Stimulated activated memory B cell treated with anti-CD40 and anti-IgM and Interleukin-4, amounts not matched to agents 10 μg/mL and 1 μg/mL and 100 μg/mL, for 72 hours (primary cell): ENCODE data around the gene SLC4A8.

Experiments used
- ATAC-seq: fragments of 150-1000 bp; cut with Tn5 transposase; 2 replicates; pipeline ENCODE4 v1.10.0; 2021
- H3K27ac Mint-ChIP-seq: one replicate; pipeline ENCODE4 v1.8.0; 2022; ENCODE audit warnings: mild to moderate bottlenecking, mixed read lengths
- H3K27me3 Mint-ChIP-seq: one replicate; pipeline ENCODE4 v1.8.0; 2022; ENCODE audit warnings: mixed read lengths
- H3K36me3 Mint-ChIP-seq: one replicate; pipeline ENCODE4 v1.8.0; 2022; ENCODE audit warnings: mixed read lengths
- H3K4me1 Mint-ChIP-seq: one replicate; pipeline ENCODE4 v1.8.0; 2022; ENCODE audit warnings: mixed read lengths
- H3K4me3 Mint-ChIP-seq: one replicate; pipeline ENCODE4 v1.8.0; 2022; ENCODE audit warnings: mild to moderate bottlenecking, moderate library complexity, mixed read lengths
- H3K9me3 Mint-ChIP-seq: one replicate; pipeline ENCODE4 v1.8.0; 2022; ENCODE audit warnings: mixed read lengths

Gene SLC4A8

GRCh38 chr12:51406290-51406689 is 18.3 kb upstream of the SLC4A8 start:
- no peaks in the 10 kb centered on the region for H3K9me3 Mint-ChIP-seq
- no peak for ATAC-seq
- H3K27ac Mint-ChIP-seq, result no peak overlapping the region
- no peaks in the 10 kb centered on the region for H3K36me3 Mint-ChIP-seq
- no peaks in the 10 kb centered on the region for H3K27me3 Mint-ChIP-seq
- H3K4me1 Mint-ChIP-seq, result no peaks in the 10 kb centered on the region
- H3K4me3 Mint-ChIP-seq, result no peak overlapping the region

GRCh38 chr12:51406859-51407258 is 17.8 kb upstream of the SLC4A8 start:
- Mint-ChIP-seq H3K36me3 (no peaks in the 10 kb centered on the region), H3K4me1 (no peaks in the 10 kb centered on the region), H3K9me3 (no peaks in the 10 kb centered on the region), H3K27ac (no peak overlapping the region), H3K27me3 (no peaks in the 10 kb centered on the region), H3K4me3 (no peak overlapping the region)
- ATAC-seq, result no peak

- Mint-ChIP-seq H3K36me3 (no peaks in the 10 kb centered on the region), H3K4me3 (no peak overlapping the region), H3K27ac (no peak overlapping the region), H3K27me3 (no peaks in the 10 kb centered on the region), H3K4me1 (no peaks in the 10 kb centered on the region), H3K9me3 (no peaks in the 10 kb centered on the region)
- ATAC-seq, result no peak
These were observed 17.0 kb upstream of the SLC4A8 start for GRCh38 chr12:51407604-51408003.

GRCh38 chr12:51409846-51410245 is 14.8 kb upstream of the SLC4A8 start:
- Mint-ChIP-seq H3K4me3 (no peak overlapping the region), H3K4me1 (peaks cover 6% of the 10 kb centered on the region), H3K27ac (no peak overlapping the region), H3K9me3 (no peaks in the 10 kb centered on the region), H3K36me3 (no peaks in the 10 kb centered on the region), H3K27me3 (no peaks in the 10 kb centered on the region)
- no peak for ATAC-seq

- Mint-ChIP-seq H3K27ac (no peak overlapping the region), H3K4me1 (peaks cover 6% of the 10 kb centered on the region), H3K9me3 (no peaks in the 10 kb centered on the region), H3K27me3 (no peaks in the 10 kb centered on the region), H3K36me3 (no peaks in the 10 kb centered on the region), H3K4me3 (no peak overlapping the region)
- no peak for ATAC-seq
These were observed 11.5 kb upstream of the SLC4A8 start for GRCh38 chr12:51413149-51413548.

GRCh38 chr12:51413791-51414190 is 10.8 kb upstream of the SLC4A8 start:
- no peak overlapping the region for H3K4me3 Mint-ChIP-seq
- no peak overlapping the region for H3K27ac Mint-ChIP-seq
- ATAC-seq, result no peak
- H3K36me3 Mint-ChIP-seq, result no peaks in the 10 kb centered on the region
- peaks cover 6% of the 10 kb centered on the region for H3K4me1 Mint-ChIP-seq
- H3K27me3 Mint-ChIP-seq, result no peaks in the 10 kb centered on the region
- H3K9me3 Mint-ChIP-seq, result no peaks in the 10 kb centered on the region

GRCh38 chr12:51415931-51416330 is 8.7 kb upstream of the SLC4A8 start:
- H3K27me3 Mint-ChIP-seq, result no peaks in the 10 kb centered on the region
- no peak for ATAC-seq

GRCh38 chr12:51417826-51418225 is 6.8 kb upstream of the SLC4A8 start:
- Mint-ChIP-seq H3K36me3 (no peaks in the 10 kb centered on the region), H3K4me1 (peaks cover 6% of the 10 kb centered on the region), H3K4me3 (no peak overlapping the region), H3K9me3 (no peaks in the 10 kb centered on the region), H3K27me3 (no peaks in the 10 kb centered on the region), H3K27ac (no peak overlapping the region)
- ATAC-seq, result no peak

More at GRCh38 chr12:51415931-51416330, 8.7 kb upstream of the SLC4A8 start:
- H3K36me3 Mint-ChIP-seq, result no peaks in the 10 kb centered on the region
- no peak overlapping the region for H3K27ac Mint-ChIP-seq
- H3K4me3 Mint-ChIP-seq, result no peak overlapping the region
- H3K4me1 Mint-ChIP-seq, result peaks cover 6% of the 10 kb centered on the region
- H3K9me3 Mint-ChIP-seq, result no peaks in the 10 kb centered on the region

- H3K9me3 Mint-ChIP-seq, result no peaks in the 10 kb centered on the region
- no peak overlapping the region for H3K4me3 Mint-ChIP-seq
These were observed 5.0 kb upstream of the SLC4A8 start for GRCh38 chr12:51419425-51420193.

GRCh38 chr12:51421266-51421884 is 3.3 kb upstream of the SLC4A8 start:
- H3K36me3 Mint-ChIP-seq, result no peaks in the 10 kb centered on the region
- no peak overlapping the region for H3K27ac Mint-ChIP-seq
- no peak overlapping the region for H3K4me3 Mint-ChIP-seq
- ATAC-seq, result no peak
- H3K9me3 Mint-ChIP-seq, result no peaks in the 10 kb centered on the region
- no peaks in the 10 kb centered on the region for H3K27me3 Mint-ChIP-seq
- peaks cover 6% of the 10 kb centered on the region for H3K4me1 Mint-ChIP-seq

More at GRCh38 chr12:51419425-51420193, 5.0 kb upstream of the SLC4A8 start:
- ATAC-seq, result no peak
- no peaks in the 10 kb centered on the region for H3K27me3 Mint-ChIP-seq
- no peak overlapping the region for H3K27ac Mint-ChIP-seq
- no peaks in the 10 kb centered on the region for H3K36me3 Mint-ChIP-seq
- no peaks in the 10 kb centered on the region for H3K4me1 Mint-ChIP-seq

- no peaks in the 10 kb centered on the region for H3K9me3 Mint-ChIP-seq
- H3K36me3 Mint-ChIP-seq, result no peaks in the 10 kb centered on the region
- no peak for ATAC-seq
- H3K4me3 Mint-ChIP-seq, result peak overlapping the region; percentile 82
- peak overlapping the region; percentile 56 for H3K27ac Mint-ChIP-seq
- no peaks in the 10 kb centered on the region for H3K27me3 Mint-ChIP-seq
- peaks cover 6% of the 10 kb centered on the region for H3K4me1 Mint-ChIP-seq
These were observed 453 bp upstream of the SLC4A8 start for GRCh38 chr12:51424094-51424661.

GRCh38 chr12:51428256-51428655 is 3.6 kb downstream of the SLC4A8 start:
- Mint-ChIP-seq H3K9me3 (no peaks in the 10 kb centered on the region), H3K27me3 (no peaks in the 10 kb centered on the region), H3K27ac (no peak overlapping the region), H3K4me1 (peaks cover 15% of the 10 kb centered on the region), H3K36me3 (no peaks in the 10 kb centered on the region), H3K4me3 (no peak overlapping the region)
- no peak for ATAC-seq

- no peaks in the 10 kb centered on the region for H3K27me3 Mint-ChIP-seq
- H3K4me1 Mint-ChIP-seq, result peaks cover 15% of the 10 kb centered on the region
- H3K4me3 Mint-ChIP-seq, result no peak overlapping the region
- H3K9me3 Mint-ChIP-seq, result no peaks in the 10 kb centered on the region
- H3K27ac Mint-ChIP-seq, result no peak overlapping the region
- no peak for ATAC-seq
- no peaks in the 10 kb centered on the region for H3K36me3 Mint-ChIP-seq
These were observed 5.1 kb downstream of the SLC4A8 start for GRCh38 chr12:51429700-51430099.

- H3K27me3 Mint-ChIP-seq, result no peaks in the 10 kb centered on the region
- no peak overlapping the region for H3K27ac Mint-ChIP-seq
- H3K4me3 Mint-ChIP-seq, result no peak overlapping the region
- H3K4me1 Mint-ChIP-seq, result peaks cover 11% of the 10 kb centered on the region
- H3K36me3 Mint-ChIP-seq, result no peaks in the 10 kb centered on the region
- no peaks in the 10 kb centered on the region for H3K9me3 Mint-ChIP-seq
- no peak for ATAC-seq
These were observed 5.7 kb downstream of the SLC4A8 start for GRCh38 chr12:51430196-51430895.

- no peak for ATAC-seq
- Mint-ChIP-seq H3K27ac (no peak overlapping the region), H3K36me3 (no peaks in the 10 kb centered on the region), H3K4me1 (peaks cover 9% of the 10 kb centered on the region), H3K4me3 (no peak overlapping the region), H3K27me3 (no peaks in the 10 kb centered on the region), H3K9me3 (no peaks in the 10 kb centered on the region)
These were observed 8.3 kb downstream of the SLC4A8 start for GRCh38 chr12:51432921-51433320.
